ENCODE measurements around the gene UBE2E1. TPM values are rescaled to one million over a fixed set of nuclear protein-coding genes. Genes with fewer than 3 reads are reported as not detected.

The UBE2E1 gene
- total and polyA plus RNA-seq, 2 donors (not counting 1 experiment from before 2014, with no cell fraction given): 46.7 to 63.7 TPM

GRCh38 chr3:23875113-23875725 is 69.5 kb downstream of the UBE2E1 start:
- ChIA-PET POLR2A (no interaction called here), CTCF (interaction anchor here (1.1 to 1.5 kb wide), 2 partner anchors 13 to 42 kb away, joined by 3 read pairs; partner anchors contain the start of genes NKIRAS1 and RPL15)
- Histone ChIP-seq H3K4me1 (ENCODE audit: control insufficient read depth in 2 of 2, insufficient read depth in 2 of 2, low read length in 2 of 2) (peaks cover 0 to 6% of the 10 kb centered on the region in 2 donors), H3K9me3 (ENCODE audit: control extremely low read depth in 1 of 3, control insufficient read depth in 2 of 3, insufficient read depth in 1 of 3, low read length in 2 of 3) (no peaks in the 10 kb centered on the region), H3K27ac (ENCODE audit: low read length in 2 of 2) (no peak overlapping the region), H3K9ac (ENCODE audit: low read length) (no peak overlapping the region), H2AFZ (ENCODE audit: insufficient read depth, low read depth, low read length, poor library complexity, severe bottlenecking) (no peak overlapping the region), H4K20me1 (ENCODE audit: control insufficient read depth, insufficient read depth, low read length, poor library complexity, severe bottlenecking) (peaks cover 54% of the 10 kb centered on the region), H3K36me3 (replicated peaks in 1 of 2; ENCODE audit: control extremely low read depth in 1 of 2, control insufficient read depth in 1 of 2, extremely low read depth in 1 of 2, insufficient read depth in 2 of 2, low read length in 1 of 2) (no peaks in the 10 kb centered on the region), H3K4me3 (ENCODE audit: control extremely low read depth in 1 of 5, extremely low read depth in 1 of 5, insufficient read depth in 1 of 5, low read depth in 2 of 5, low read length in 4 of 5) (no peak overlapping the region), H3K79me2 (ENCODE audit: control insufficient read depth, insufficient read depth, low read length) (peaks cover 60% of the 10 kb centered on the region), H3K27me3 (replicated peaks in 1 of 4; ENCODE audit: control extremely low read depth in 1 of 4, control insufficient read depth in 3 of 4, insufficient read depth in 4 of 4, low read length in 3 of 4) (no peaks in the 10 kb centered on the region), H3K4me2 (replicated peaks; ENCODE audit: low read depth, low read length, poor library complexity, severe bottlenecking) (no peak overlapping the region)
- intact Hi-C loops (cut with micrococcal nuclease): loop anchor here (10.0 kb wide), 1 partner anchor 1310 kb away; no protein-coding TSS in a partner anchor
- Mint-ChIP-seq H3K27ac (no peak overlapping the region), H3K4me3 (no peak overlapping the region), H3K9me3 (ENCODE audit: insufficient read depth) (no peaks in the 10 kb centered on the region), H3K27me3 (no peaks in the 10 kb centered on the region), H3K4me1 (peaks cover 42% of the 10 kb centered on the region)
- WGBS (ENCODE audit: insufficient coverage): 100% methylated on average over 1 of the region's 4 CpGs
- TF ChIP-seq EZH2 (IDR thresholded peaks at IDR 0.05; ENCODE audit: borderline replicate concordance, insufficient read depth, low read depth, low read length, poor library complexity, severe bottlenecking) (no peak), CTCF (IDR thresholded peaks at IDR 0.05) (no peak)
- ATAC-seq (ENCODE audit: low read depth): no peak
- DNase-seq: no peak

GRCh38 chr3:23876923-23877322 is 71.2 kb downstream of the UBE2E1 start:
- ATAC-seq (ENCODE audit: low read depth): no peak
- CTCF ChIA-PET: interaction anchor here (0.6 to 1.4 kb wide), 2 partner anchors 11 to 12 kb away, joined by 3 to 4 read pairs; no protein-coding TSS in a partner anchor
- Histone ChIP-seq H3K36me3 (replicated peaks in 1 of 2; ENCODE audit: control extremely low read depth in 1 of 2, control insufficient read depth in 1 of 2, extremely low read depth in 1 of 2, insufficient read depth in 2 of 2, low read length in 1 of 2) (no peaks in the 10 kb centered on the region), H3K79me2 (ENCODE audit: control insufficient read depth, insufficient read depth, low read length) (peaks cover 61% of the 10 kb centered on the region), H3K4me3 (ENCODE audit: control extremely low read depth in 1 of 5, extremely low read depth in 1 of 5, insufficient read depth in 1 of 5, low read depth in 2 of 5, low read length in 4 of 5) (no peak overlapping the region), H3K9ac (ENCODE audit: low read length) (no peak overlapping the region), H4K20me1 (ENCODE audit: control insufficient read depth, insufficient read depth, low read length, poor library complexity, severe bottlenecking) (peaks cover 52% of the 10 kb centered on the region), H2AFZ (ENCODE audit: insufficient read depth, low read depth, low read length, poor library complexity, severe bottlenecking) (no peak overlapping the region), H3K27me3 (replicated peaks in 1 of 4; ENCODE audit: control extremely low read depth in 1 of 4, control insufficient read depth in 3 of 4, insufficient read depth in 4 of 4, low read length in 3 of 4) (no peaks in the 10 kb centered on the region), H3K27ac (ENCODE audit: low read length in 2 of 2) (no peak overlapping the region), H3K4me2 (replicated peaks; ENCODE audit: low read depth, low read length, poor library complexity, severe bottlenecking) (no peak overlapping the region), H3K9me3 (ENCODE audit: control extremely low read depth in 1 of 3, control insufficient read depth in 2 of 3, insufficient read depth in 1 of 3, low read length in 2 of 3) (peaks cover 0 to 2% (median 0%) of the 10 kb centered on the region in 3 donors), H3K4me1 (ENCODE audit: control insufficient read depth in 2 of 2, insufficient read depth in 2 of 2, low read length in 2 of 2) (peaks cover 0 to 13% of the 10 kb centered on the region in 2 donors)
- TF ChIP-seq CTCF (IDR thresholded peaks at IDR 0.05) (no peak), EZH2 (IDR thresholded peaks at IDR 0.05; ENCODE audit: borderline replicate concordance, insufficient read depth, low read depth, low read length, poor library complexity, severe bottlenecking) (no peak)
- intact Hi-C loops (cut with micrococcal nuclease): loop anchor here (10.0 kb wide), 1 partner anchor 1312 kb away; no protein-coding TSS in a partner anchor
- POLR2A ChIA-PET: no interaction called here
- H3K4me3 Mint-ChIP-seq: no peak overlapping the region
- no peaks in the 10 kb centered on the region for H3K27me3 Mint-ChIP-seq
- H3K4me1 Mint-ChIP-seq: peaks cover 56% of the 10 kb centered on the region
- no peaks in the 10 kb centered on the region for H3K9me3 Mint-ChIP-seq (ENCODE audit: insufficient read depth)
- no peak for DNase-seq
- H3K27ac Mint-ChIP-seq: no peak overlapping the region
- no CpG with 5 or more reads among the region's 2 CpGs for WGBS (ENCODE audit: insufficient coverage)

All from B cell (primary cell).